GM10266 (cell line): ENCODE results near the gene TMEM88.

Experiments used
- DNase-seq: peaks from one replicate; pipeline ENCODE4 v3.0.0; 2012; ENCODE audit errors: extremely low spot score
- TF ChIP-seq, protein P1 (sequence below): IDR thresholded peaks from 2 replicates; pipeline ENCODE4 v1.5.1; 2012; ENCODE audit warnings: mild to moderate bottlenecking, low read depth; ENCODE audit not compliant: control insufficient read depth, insufficient read depth; ENCODE audit errors: missing control alignments

Gene TMEM88

GRCh38 chr17:7850701-7851437 lies 4.0 kb upstream of the TMEM88 start:
- DNase-seq = no peak
- TF ChIP-seq, protein P1, sequence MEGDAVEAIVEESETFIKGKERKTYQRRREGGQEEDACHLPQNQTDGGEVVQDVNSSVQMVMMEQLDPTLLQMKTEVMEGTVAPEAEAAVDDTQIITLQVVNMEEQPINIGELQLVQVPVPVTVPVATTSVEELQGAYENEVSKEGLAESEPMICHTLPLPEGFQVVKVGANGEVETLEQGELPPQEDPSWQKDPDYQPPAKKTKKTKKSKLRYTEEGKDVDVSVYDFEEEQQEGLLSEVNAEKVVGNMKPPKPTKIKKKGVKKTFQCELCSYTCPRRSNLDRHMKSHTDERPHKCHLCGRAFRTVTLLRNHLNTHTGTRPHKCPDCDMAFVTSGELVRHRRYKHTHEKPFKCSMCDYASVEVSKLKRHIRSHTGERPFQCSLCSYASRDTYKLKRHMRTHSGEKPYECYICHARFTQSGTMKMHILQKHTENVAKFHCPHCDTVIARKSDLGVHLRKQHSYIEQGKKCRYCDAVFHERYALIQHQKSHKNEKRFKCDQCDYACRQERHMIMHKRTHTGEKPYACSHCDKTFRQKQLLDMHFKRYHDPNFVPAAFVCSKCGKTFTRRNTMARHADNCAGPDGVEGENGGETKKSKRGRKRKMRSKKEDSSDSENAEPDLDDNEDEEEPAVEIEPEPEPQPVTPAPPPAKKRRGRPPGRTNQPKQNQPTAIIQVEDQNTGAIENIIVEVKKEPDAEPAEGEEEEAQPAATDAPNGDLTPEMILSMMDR = no peak

- TF ChIP-seq, protein P1 = peak; percentile 96
- DNase-seq = peak; percentile 95
Observed at GRCh38 chr17:7851438-7852261, 3.2 kb upstream of the TMEM88 start.

GRCh38 chr17:7852262-7852670 lies 2.6 kb upstream of the TMEM88 start:
- DNase-seq = no peak
- TF ChIP-seq, protein P1 = no peak

DNA sequence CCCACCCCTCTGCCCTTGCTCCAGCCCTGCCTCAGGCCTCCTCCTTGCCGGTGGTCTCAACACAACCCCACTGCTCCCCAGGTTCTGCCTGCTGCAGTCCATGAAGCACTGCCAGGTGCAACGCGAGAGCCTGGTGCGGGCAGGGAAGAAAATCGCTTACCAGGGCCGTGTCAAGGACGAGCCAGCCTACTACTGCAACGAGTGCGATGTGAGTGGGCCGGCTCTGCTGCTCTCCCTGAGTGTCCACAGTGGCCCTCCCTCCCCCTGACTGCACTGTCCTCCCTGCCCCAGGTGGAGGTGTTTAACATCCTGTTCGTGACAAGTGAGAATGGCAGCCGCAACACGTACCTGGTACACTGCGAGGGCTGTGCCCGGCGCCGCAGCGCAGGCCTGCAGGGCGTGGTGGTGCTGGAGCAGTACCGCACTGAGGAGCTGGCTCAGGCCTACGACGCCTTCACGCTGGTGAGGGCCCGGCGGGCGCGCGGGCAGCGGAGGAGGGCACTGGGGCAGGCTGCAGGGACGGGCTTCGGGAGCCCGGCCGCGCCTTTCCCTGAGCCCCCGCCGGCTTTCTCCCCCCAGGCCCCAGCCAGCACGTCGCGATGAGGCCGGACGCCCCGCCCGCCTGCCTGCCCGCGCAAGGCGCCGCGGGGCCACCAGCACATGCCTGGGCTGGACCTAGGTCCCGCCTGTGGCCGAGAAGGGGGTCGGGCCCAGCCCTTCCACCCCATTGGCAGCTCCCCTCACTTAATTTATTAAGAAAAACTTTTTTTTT lies 1.8 kb upstream of the TMEM88 start:
- DNase-seq = no peak
- TF ChIP-seq, protein P1 = no peak

DNA sequence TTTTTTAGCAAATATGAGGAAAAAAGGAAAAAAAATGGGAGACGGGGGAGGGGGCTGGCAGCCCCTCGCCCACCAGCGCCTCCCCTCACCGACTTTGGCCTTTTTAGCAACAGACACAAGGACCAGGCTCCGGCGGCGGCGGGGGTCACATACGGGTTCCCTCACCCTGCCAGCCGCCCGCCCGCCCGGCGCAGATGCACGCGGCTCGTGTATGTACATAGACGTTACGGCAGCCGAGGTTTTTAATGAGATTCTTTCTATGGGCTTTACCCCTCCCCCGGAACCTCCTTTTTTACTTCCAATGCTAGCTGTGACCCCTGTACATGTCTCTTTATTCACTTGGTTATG lies 1.2 kb upstream of the TMEM88 start:
- TF ChIP-seq, protein P1 = no peak

DNA sequence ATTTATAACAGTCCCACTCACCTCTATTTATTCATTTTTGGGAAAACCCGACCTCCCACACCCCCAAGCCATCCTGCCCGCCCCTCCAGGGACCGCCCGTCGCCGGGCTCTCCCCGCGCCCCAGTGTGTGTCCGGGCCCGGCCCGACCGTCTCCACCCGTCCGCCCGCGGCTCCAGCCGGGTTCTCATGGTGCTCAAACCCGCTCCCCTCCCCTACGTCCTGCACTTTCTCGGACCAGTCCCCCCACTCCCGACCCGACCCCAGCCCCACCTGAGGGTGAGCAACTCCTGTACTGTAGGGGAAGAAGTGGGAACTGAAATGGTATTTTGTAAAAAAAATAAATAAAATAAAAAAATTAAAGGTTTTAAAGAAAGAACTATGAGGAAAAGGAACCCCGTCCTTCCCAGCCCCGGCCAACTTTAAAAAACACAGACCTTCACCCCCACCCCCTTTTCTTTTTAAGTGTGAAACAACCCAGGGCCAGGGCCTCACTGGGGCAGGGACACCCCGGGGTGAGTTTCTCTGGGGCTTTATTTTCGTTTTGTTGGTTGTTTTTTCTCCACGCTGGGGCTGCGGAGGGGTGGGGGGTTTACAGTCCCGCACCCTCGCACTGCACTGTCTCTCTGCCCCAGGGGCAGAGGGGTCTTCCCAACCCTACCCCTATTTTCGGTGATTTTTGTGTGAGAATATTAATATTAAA lies 638 bp upstream of the TMEM88 start:
- TF ChIP-seq, protein P1 = no peak
- no peak for DNase-seq

More for the DNA sequence above, 1.2 kb upstream of the TMEM88 start:
- DNase-seq = no peak
